Stomach smooth muscle (tissue), 2 donors: ENCODE measurements around the gene ATP1B2.
A peak's percentile ranks its signal among the peaks of the same experiment; 100 is the strongest.

Experiments
- H3K27ac ChIP-seq: one replicate; pipeline ENCODE4 v1.7.0; 2013; ENCODE audit warnings: mild to moderate bottlenecking, low read length, inconsistent platforms
- H3K27me3 ChIP-seq, 2 donors: one replicate each; pipeline ENCODE4 v1.7.0; 2013; ENCODE audit warnings: low read length in 2 of 2; ENCODE audit not compliant: insufficient read depth in 2 of 2, control insufficient read depth in 1 of 2
- H3K36me3 ChIP-seq, 2 donors: one replicate each; pipeline ENCODE4 v1.7.0; 2013; ENCODE audit warnings: low read length in 2 of 2; ENCODE audit not compliant: control insufficient read depth in 2 of 2, insufficient read depth in 2 of 2
- H3K4me1 ChIP-seq: one replicate; pipeline ENCODE4 v1.7.0; 2013; ENCODE audit warnings: low read length; ENCODE audit not compliant: control insufficient read depth, insufficient read depth
- H3K4me3 ChIP-seq, 2 donors: one replicate each; pipeline ENCODE4 v1.7.0; 2013; ENCODE audit warnings: low read length in 2 of 2
- H3K9ac ChIP-seq, 2 donors: one replicate each; pipeline ENCODE4 v1.7.0; 2013; ENCODE audit warnings: low read length in 2 of 2, mild to moderate bottlenecking in 1 of 2
- H3K9me3 ChIP-seq, 2 donors: one replicate each; pipeline ENCODE4 v1.7.0; 2013; ENCODE audit warnings: low read length in 2 of 2; ENCODE audit not compliant: control insufficient read depth in 2 of 2
- donor health status: healthy.
- donor health status: Pancreatic carcinoma.

The ATP1B2 gene

GRCh38 chr17:7650509-7651096 is at the start of gene ATP1B2:
ATP1B2 (plus strand) TSS chr17:7650926; CDS start chr17:7651519, 593 bp downstream.
- Histone ChIP-seq H3K4me3 (peak within 1 kb of the TSS; percentile 66 to 74), H3K9me3 (no peaks in the 10 kb centered on the region), H3K27ac (peak within 1 kb of the TSS; percentile 24), H3K9ac (peak within 1 kb of the TSS; percentile 29 to 38), H3K27me3 (peaks cover 9 to 21% of the 10 kb centered on the region in 2 donors), H3K4me1 (peaks cover 18% of the 10 kb centered on the region), H3K36me3 (no peaks in the 10 kb centered on the region)

- peaks cover 34% of the 10 kb centered on the region in 2 donors for H3K36me3 ChIP-seq
- H3K9me3 ChIP-seq, result no peaks in the 10 kb centered on the region
- H3K27ac ChIP-seq, result no peak overlapping the region
- H3K4me3 ChIP-seq, result no peak overlapping the region
- no peaks in the 10 kb centered on the region for H3K27me3 ChIP-seq
- peak overlapping the region in 1 of 2 donors; percentile 13 for H3K9ac ChIP-seq
- H3K4me1 ChIP-seq, result no peaks in the 10 kb centered on the region
Measured at GRCh38 chr17:7606280-7606679, 44.4 kb upstream of the ATP1B2 start.

GRCh38 chr17:7610641-7611040 is 40.1 kb upstream of the ATP1B2 start:
- peaks cover 19% of the 10 kb centered on the region for H3K4me1 ChIP-seq
- H3K36me3 ChIP-seq, result peaks cover 6 to 8% of the 10 kb centered on the region in 2 donors
- no peaks in the 10 kb centered on the region for H3K27me3 ChIP-seq
- H3K27ac ChIP-seq, result no peak overlapping the region
- H3K9ac ChIP-seq, result no peak overlapping the region
- no peaks in the 10 kb centered on the region for H3K9me3 ChIP-seq
- no peak overlapping the region for H3K4me3 ChIP-seq

GRCh38 chr17:7611635-7612293 is 39.0 kb upstream of the ATP1B2 start:
- Histone ChIP-seq H3K36me3 (peaks cover 2 to 6% of the 10 kb centered on the region in 2 donors), H3K4me1 (peaks cover 19% of the 10 kb centered on the region), H3K27ac (no peak overlapping the region), H3K9ac (no peak overlapping the region), H3K27me3 (no peaks in the 10 kb centered on the region), H3K4me3 (no peak overlapping the region), H3K9me3 (no peaks in the 10 kb centered on the region)

DNA sequence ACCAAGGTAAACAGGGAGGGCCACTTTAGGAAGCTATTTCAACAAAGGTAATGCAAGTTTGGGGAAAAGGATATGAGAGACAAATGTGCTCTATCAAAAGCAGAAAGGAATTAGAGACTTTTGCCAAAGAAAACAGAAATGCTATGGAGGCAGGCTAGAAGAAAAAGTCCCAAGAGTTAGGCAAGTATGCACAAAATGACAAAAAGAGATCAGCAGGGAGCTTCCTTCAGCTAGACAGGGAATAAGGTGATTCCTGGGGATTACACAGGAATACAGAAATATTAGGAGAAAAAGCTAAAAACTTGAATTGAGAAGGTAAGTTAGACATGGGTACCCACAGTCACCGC is 38.5 kb upstream of the ATP1B2 start:
- peaks cover 19% of the 10 kb centered on the region for H3K4me1 ChIP-seq
- no peak overlapping the region for H3K27ac ChIP-seq
- H3K9ac ChIP-seq, result no peak overlapping the region
- no peak overlapping the region for H3K4me3 ChIP-seq
- H3K36me3 ChIP-seq, result peaks cover 2 to 6% of the 10 kb centered on the region in 2 donors
- H3K27me3 ChIP-seq, result no peaks in the 10 kb centered on the region
- H3K9me3 ChIP-seq, result no peaks in the 10 kb centered on the region

GRCh38 chr17:7613769-7614424 is 36.8 kb upstream of the ATP1B2 start:
- H3K4me1 ChIP-seq, result peaks cover 19% of the 10 kb centered on the region

GRCh38 chr17:7614425-7615264 is 36.1 kb upstream of the ATP1B2 start, which contains the start of gene FXR2:
FXR2 (minus strand) TSS chr17:7614897; CDS start chr17:7614532, 365 bp downstream.
- peak within 1 kb of the TSS; percentile 77 for H3K27ac ChIP-seq

More at GRCh38 chr17:7613769-7614424, 36.8 kb upstream of the ATP1B2 start:
- Histone ChIP-seq H3K9ac (peak overlapping the region; percentile 75 to 90), H3K27ac (peak overlapping the region; percentile 77), H3K9me3 (no peaks in the 10 kb centered on the region), H3K27me3 (no peaks in the 10 kb centered on the region), H3K4me3 (peak overlapping the region; percentile 84 to 87), H3K36me3 (peaks cover 2 to 6% of the 10 kb centered on the region in 2 donors)

DNA sequence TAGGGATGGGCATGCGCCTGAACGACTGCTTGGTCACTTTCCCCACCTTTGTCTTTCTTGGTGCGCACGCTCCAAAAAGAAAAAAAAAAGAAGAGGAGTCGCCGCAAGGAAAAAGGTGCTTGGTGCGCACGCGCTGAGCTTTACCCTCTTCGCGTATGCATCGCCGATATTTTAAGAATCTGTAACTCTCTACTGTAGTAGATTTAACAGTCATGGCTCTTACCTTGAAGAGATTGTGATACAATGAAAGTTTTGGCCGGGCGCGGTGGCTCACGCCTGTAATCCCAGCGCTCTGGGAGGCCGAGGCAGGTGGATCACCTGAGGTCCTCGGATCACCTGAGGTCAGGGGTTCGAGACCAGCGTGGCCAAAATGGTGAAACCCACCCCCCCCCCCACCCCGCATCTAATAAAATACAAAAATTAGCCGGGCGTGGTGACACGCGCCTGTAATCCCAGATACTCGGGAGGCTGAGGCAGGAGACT is 35.4 kb upstream of the ATP1B2 start:
- Histone ChIP-seq H3K36me3 (peaks cover 2 to 3% of the 10 kb centered on the region in 2 donors), H3K27ac (peak overlapping the region; percentile 67), H3K9me3 (no peaks in the 10 kb centered on the region), H3K4me1 (peaks cover 19% of the 10 kb centered on the region), H3K4me3 (peak overlapping the region; percentile 69 to 73), H3K9ac (peak overlapping the region; percentile 67 to 69), H3K27me3 (no peaks in the 10 kb centered on the region)

More at GRCh38 chr17:7614425-7615264, 36.1 kb upstream of the ATP1B2 start, which contains the start of gene FXR2:
- Histone ChIP-seq H3K9me3 (no peaks in the 10 kb centered on the region), H3K4me1 (peaks cover 19% of the 10 kb centered on the region), H3K36me3 (peaks cover 2 to 6% of the 10 kb centered on the region in 2 donors), H3K27me3 (no peaks in the 10 kb centered on the region), H3K9ac (peak within 1 kb of the TSS; percentile 75 to 90), H3K4me3 (peak within 1 kb of the TSS; percentile 84 to 87)

DNA sequence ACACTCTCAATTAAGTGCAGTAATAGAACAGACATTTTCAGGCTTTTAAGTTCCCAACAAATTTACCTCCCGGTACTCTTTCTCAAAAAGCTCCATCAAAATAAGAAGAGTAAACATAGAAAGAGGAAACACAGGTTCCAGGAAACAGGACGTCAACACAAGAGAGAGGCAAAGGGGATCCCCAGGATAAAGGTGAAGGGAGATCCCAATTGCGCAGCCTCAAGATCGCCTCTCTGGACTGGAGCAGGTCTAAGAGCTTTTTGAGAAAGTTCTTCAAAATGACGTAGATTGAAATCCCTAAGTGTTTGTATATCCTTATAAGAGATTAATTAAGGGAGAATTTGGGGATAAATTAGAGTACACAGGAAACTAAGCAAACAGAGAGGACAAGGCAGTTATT is 32.1 kb upstream of the ATP1B2 start:
- H3K27me3 ChIP-seq, result no peaks in the 10 kb centered on the region
- H3K9me3 ChIP-seq, result no peaks in the 10 kb centered on the region
- H3K4me3 ChIP-seq, result no peak overlapping the region
- H3K27ac ChIP-seq, result no peak overlapping the region
- peaks cover 6% of the 10 kb centered on the region for H3K4me1 ChIP-seq
- H3K9ac ChIP-seq, result no peak overlapping the region
- H3K36me3 ChIP-seq, result no peaks in the 10 kb centered on the region

- Histone ChIP-seq H3K9me3 (no peaks in the 10 kb centered on the region), H3K4me1 (no peaks in the 10 kb centered on the region), H3K4me3 (no peak overlapping the region), H3K27ac (no peak overlapping the region), H3K36me3 (no peaks in the 10 kb centered on the region), H3K9ac (no peak overlapping the region), H3K27me3 (no peaks in the 10 kb centered on the region)
Measured at GRCh38 chr17:7620835-7621234, 29.9 kb upstream of the ATP1B2 start.
